GM20000 (cell line): Measurements from ENCODE around the gene OOSP4A.

ENCODE experiments used
- DNase-seq: peaks from one replicate; pipeline ENCODE4 v3.0.0; 2012; ENCODE audit warnings: low spot score
- CTCF ChIP-seq: IDR thresholded peaks from 2 replicates; pipeline ENCODE4 v1.5.1; 2012; ENCODE audit warnings: mild to moderate bottlenecking, control low read depth; ENCODE audit errors: extremely low read depth, missing control alignments

Gene OOSP4A

GRCh38 chr11:60003729-60004128, 39.9 kb downstream of the OOSP4A start:
- no peak for DNase-seq

GRCh38 chr11:60005360-60005759, 41.5 kb downstream of the OOSP4A start:
- TF ChIP-seq CTCF, result no peak
- no peak for DNase-seq

More at GRCh38 chr11:60003729-60004128, 39.9 kb downstream of the OOSP4A start:
- TF ChIP-seq CTCF, result no peak

GRCh38 chr11:60016881-60017280, 53.0 kb downstream of the OOSP4A start, which contains the start of gene OOSP4B:
TSS of gene OOSP4B (plus strand) at chr11:60017181.
- no peak for TF ChIP-seq CTCF
- DNase-seq, result no peak

GRCh38 chr11:60018058-60018457, 54.2 kb downstream of the OOSP4A start:
- no peak for DNase-seq
- TF ChIP-seq CTCF, result no peak
